Lower lobe of right lung (tissue), 2 donors: ENCODE data around the gene ZBED1. TPM values are rescaled to one million over a fixed set of nuclear protein-coding genes. Genes with fewer than 3 reads are reported as not detected.
"Not testable (repeated sequence)": the region's sequence is repeated elsewhere in the genome, so short reads cannot be mapped to it uniquely, and the experiment has no call there.

ENCODE experiments used
- ATAC-seq, 2 donors: fragments of 200-7000 bp; cut with Tn5 transposase; one replicate each; pipeline ENCODE4 v1.9.1; 2020 to 2022; ENCODE audit warnings: mild to moderate bottlenecking in 2 of 2, moderate library complexity in 2 of 2
- DNase-seq: peaks from one replicate; pipeline ENCODE4 v3.0.0-alpha.2; 2020
- H3K27ac ChIP-seq: fragments of 200-600 bp; one replicate; pipeline ENCODE4 v1.8.0; 2022
- H3K27me3 ChIP-seq: fragments of 200-600 bp; one replicate; pipeline ENCODE4 v1.8.0; 2022; ENCODE audit warnings: low read depth
- H3K36me3 ChIP-seq: fragments of 200-600 bp; one replicate; pipeline ENCODE4 v1.8.0; 2022; ENCODE audit warnings: mild to moderate bottlenecking
- H3K4me1 ChIP-seq: fragments of 200-600 bp; one replicate; pipeline ENCODE4 v1.8.0; 2022
- H3K4me3 ChIP-seq: fragments of 200-600 bp; one replicate; pipeline ENCODE4 v1.8.0; 2022; ENCODE audit warnings: mild to moderate bottlenecking
- H3K9me3 ChIP-seq: fragments of 200-600 bp; one replicate; pipeline ENCODE4 v1.8.0; 2022
- CTCF ChIP-seq: fragments of 200-600 bp; IDR thresholded peaks from one replicate; pipeline ENCODE4 v1.8.0; 2022; ENCODE audit warnings: antibody characterized with exemption, mild to moderate bottlenecking
- intact Hi-C: fragments of 100-400 bp; cut with DNase I; formaldehyde crosslinking; loops from one replicate; pipeline ENCODE4 v1.11.0; 2022
- total RNA-seq: library from RNA; stranded (reverse); fragmentation: NEBNext Ultra II Directional; extraction: Animal tissue kit (Norgen Biotek cat#: 25700); gene quantifications from one replicate; pipeline ENCODE4 v1.2.1, GENCODE V29; 2021
- donor health status: DM: no; HTN: yes; CAD: no; lungs with severe emphysema.

ZBED1 gene
- total RNA-seq, 1 donor from 2014 or later, result 46.3 TPM

- DNase-seq (no peak), ATAC-seq (no peak)
- no peaks in the 10 kb centered on the region for H3K4me1 ChIP-seq
- no peaks in the 10 kb centered on the region for H3K36me3 ChIP-seq
- intact Hi-C loops, result no loop called here
- no peaks in the 10 kb centered on the region for H3K9me3 ChIP-seq
- H3K27ac ChIP-seq, result no peak overlapping the region
- no peak overlapping the region for H3K4me3 ChIP-seq
- no peaks in the 10 kb centered on the region for H3K27me3 ChIP-seq
- TF ChIP-seq CTCF, result no peak
These were observed 8.0 kb upstream of the ZBED1 start for GRCh38 chrX:2508648-2509335.

- DNase-seq (no peak), ATAC-seq (no peak)
- no peak for TF ChIP-seq CTCF
- no peak overlapping the region for H3K4me3 ChIP-seq
- H3K36me3 ChIP-seq, result no peaks in the 10 kb centered on the region
- intact Hi-C loops, result no loop called here
- no peaks in the 10 kb centered on the region for H3K4me1 ChIP-seq
- H3K27ac ChIP-seq, result no peak overlapping the region
- H3K9me3 ChIP-seq, result no peaks in the 10 kb centered on the region
- H3K27me3 ChIP-seq, result no peaks in the 10 kb centered on the region
These were observed 7.3 kb upstream of the ZBED1 start for GRCh38 chrX:2507904-2508627.

GRCh38 chrX:2507196-2507595, 6.4 kb upstream of the ZBED1 start:
- intact Hi-C loops, result no loop called here
- H3K36me3 ChIP-seq, result no peaks in the 10 kb centered on the region
- ATAC-seq, result no peak
- no peak overlapping the region for H3K27ac ChIP-seq
- no peaks in the 10 kb centered on the region for H3K9me3 ChIP-seq
- TF ChIP-seq CTCF, result no peak
- H3K4me1 ChIP-seq, result no peaks in the 10 kb centered on the region
- H3K4me3 ChIP-seq, result no peak overlapping the region
- DNase-seq, result no peak
- H3K27me3 ChIP-seq, result no peaks in the 10 kb centered on the region

GRCh38 chrX:2505341-2505740, 4.6 kb upstream of the ZBED1 start:
- H3K9me3 ChIP-seq, ATAC-seq, H3K4me3 ChIP-seq, intact Hi-C loops, H3K27ac ChIP-seq, DNase-seq, H3K27me3 ChIP-seq, H3K36me3 ChIP-seq, H3K4me1 ChIP-seq: not testable (repeated sequence)

- Histone ChIP-seq H3K27ac (no peak overlapping the region), H3K27me3 (no peaks in the 10 kb centered on the region), H3K9me3 (no peaks in the 10 kb centered on the region), H3K36me3 (no peaks in the 10 kb centered on the region), H3K4me3 (no peak overlapping the region), H3K4me1 (peaks cover 1% of the 10 kb centered on the region)
- no peak for TF ChIP-seq CTCF
- intact Hi-C loops, result no loop called here
- ATAC-seq (no peak), DNase-seq (no peak)
These were observed 4.0 kb upstream of the ZBED1 start for GRCh38 chrX:2504706-2505332.
